C4-2B (cell line): ENCODE data around the gene TMEM89.

Experiments
- CTCF ChIP-seq: fragments of 450-650 bp; conservative IDR thresholded peaks from 2 replicates; pipeline ENCODE4 v1.5.1; 2017; ENCODE audit warnings: mild to moderate bottlenecking
- ZFX ChIP-seq: fragments of 450-650 bp; IDR thresholded peaks from 2 replicates; pipeline ENCODE4 v1.6.1; 2017

GRCh38 chr3:48664313-48664644 is 42.7 kb upstream of the TMEM89 start:
- TF ChIP-seq CTCF (peak; percentile 68; the same call in 1 of the 2 replicates), ZFX (no peak)
